Suprapubic skin (tissue), 3 donors: ENCODE measurements around the gene TIMM13.

Experiments used
- CTCF ChIP-seq, 2 donors: fragments of 200-600 bp in 1 of 2; fragments of 450-650 bp in 1 of 2; sonication (generic) in 1 of 2; IDR thresholded peaks; one replicate each; pipeline ENCODE4 v1.5.1; 2016 to 2019; ENCODE audit warnings: antibody characterized with exemption in 2 of 2, mild to moderate bottlenecking in 1 of 2, moderate library complexity in 1 of 2
- POLR2AphosphoS5 ChIP-seq, 3 donors: sonication (generic); formaldehyde crosslinking; IDR thresholded peaks; one replicate each; pipeline ENCODE4 v1.6.1; 2017; ENCODE audit warnings: antibody characterized with exemption in 3 of 3

DNA sequence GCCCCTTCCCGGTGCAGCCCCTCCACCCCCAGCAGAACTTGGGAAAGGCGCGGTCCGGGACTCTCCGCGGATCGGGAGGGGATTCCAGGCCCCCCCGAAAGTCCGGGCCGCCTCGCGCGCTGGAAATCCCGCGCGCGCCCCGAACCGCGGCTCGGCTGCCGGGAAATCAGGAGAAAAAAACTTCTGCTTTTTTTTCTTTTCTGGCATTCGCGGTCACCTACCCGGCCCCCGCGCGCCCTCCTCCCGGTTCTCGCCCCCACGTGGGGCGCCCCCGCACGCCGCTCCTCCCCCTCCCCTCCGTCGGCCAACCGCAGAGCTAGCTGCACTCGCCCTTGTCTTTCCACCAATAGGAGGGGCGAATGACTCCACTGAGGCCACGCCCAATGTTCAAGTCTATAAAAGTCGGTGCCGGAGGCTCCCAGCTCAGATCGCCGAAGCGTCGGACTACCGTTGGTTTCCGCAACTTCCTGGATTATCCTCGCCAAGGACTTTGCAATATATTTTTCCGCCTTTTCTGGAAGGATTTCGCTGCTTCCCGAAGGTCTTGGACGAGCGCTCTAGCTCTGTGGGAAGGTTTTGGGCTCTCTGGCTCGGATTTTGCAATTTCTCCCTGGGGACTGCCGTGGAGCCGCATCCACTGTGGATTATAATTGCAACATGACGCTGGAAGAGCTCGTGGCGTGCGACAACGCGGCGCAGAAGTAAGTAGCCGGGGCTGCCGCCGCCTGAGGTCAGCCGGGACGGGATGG is 48.5 kb upstream of the TIMM13 start, which contains the start of gene GADD45B:
- TF ChIP-seq CTCF (IDR thresholded peaks at IDR 0.05) (no peak), POLR2AphosphoS5 (IDR thresholded peaks at IDR 0.05) (peak; percentile 100)
